Measurements from ENCODE around the gene GNAS-AS1. TPM values are rescaled to one million over a fixed set of nuclear protein-coding genes. Genes with fewer than 3 reads are reported as not detected.
A peak's percentile ranks its signal among the peaks of the same experiment; 100 is the strongest.

GNAS-AS1 gene
- total and polyA plus RNA-seq, 12 donors: 0.09 to 1.00 (median 0.24) TPM; not detected in 5

DNA sequence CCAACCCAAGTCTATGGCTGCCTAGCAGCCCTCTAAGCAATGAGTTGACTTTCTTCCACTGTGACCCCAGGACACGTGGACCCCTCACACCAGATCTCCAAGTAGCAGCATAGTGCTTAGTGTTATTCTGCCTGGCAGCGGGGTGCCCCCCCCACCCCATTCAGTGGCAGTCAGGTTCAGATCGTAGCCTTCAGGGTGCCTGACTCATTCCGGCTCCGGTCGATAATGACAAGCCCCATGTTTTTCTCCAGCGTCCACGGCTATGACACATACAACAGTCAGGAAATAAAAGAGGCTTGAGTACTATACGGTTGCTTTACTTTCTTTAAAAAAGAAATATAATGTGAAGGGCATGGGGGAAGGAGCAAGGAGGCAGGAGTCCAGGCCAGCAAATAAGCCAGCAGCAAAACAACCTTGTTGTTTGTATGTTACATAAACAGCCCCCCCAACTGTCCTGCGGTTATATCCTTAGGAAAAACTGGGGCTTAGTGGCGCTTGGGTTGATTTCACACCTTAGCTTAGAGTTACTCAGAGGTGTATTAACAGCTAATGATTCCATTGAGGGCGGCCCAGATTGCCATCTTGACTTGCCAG, 24.9 kb upstream of the GNAS-AS1 start:
- Histone ChIP-seq H3K27ac (peak overlapping the region in 4 of 5 donors; percentile 32 to 88 (median 79)), H3K9me3 (replicated peaks in 1 of 3) (no peaks in the 10 kb centered on the region), H3K4me3 (no peak overlapping the region), H3K36me3 (replicated peaks in 1 of 2) (no peaks in the 10 kb centered on the region), H3K4me1 (replicated peaks in 1 of 2) (peaks cover 4 to 34% of the 10 kb centered on the region in 2 donors), H3K27me3 (no peaks in the 10 kb centered on the region)
- peak; percentile 85 to 94 (median 93) for DNase-seq
- intact Hi-C loops (cut with DNase I): loop anchor here (10.0 kb wide), 2 partner anchors 109 to 169 kb away; partner anchors contain the start of genes NELFCD (in 1 of the 2) and PRELID3B (in 1 of the 2)
- WGBS, 4 donors: 44 to 52% (median 47%) methylated on average over 12 of the region's 12 CpGs
- peak in 1 of 2 donors; percentile 31 for TF ChIP-seq POLR2A (IDR thresholded peaks at IDR 0.05)
- TF ChIP-seq, protein P1, sequence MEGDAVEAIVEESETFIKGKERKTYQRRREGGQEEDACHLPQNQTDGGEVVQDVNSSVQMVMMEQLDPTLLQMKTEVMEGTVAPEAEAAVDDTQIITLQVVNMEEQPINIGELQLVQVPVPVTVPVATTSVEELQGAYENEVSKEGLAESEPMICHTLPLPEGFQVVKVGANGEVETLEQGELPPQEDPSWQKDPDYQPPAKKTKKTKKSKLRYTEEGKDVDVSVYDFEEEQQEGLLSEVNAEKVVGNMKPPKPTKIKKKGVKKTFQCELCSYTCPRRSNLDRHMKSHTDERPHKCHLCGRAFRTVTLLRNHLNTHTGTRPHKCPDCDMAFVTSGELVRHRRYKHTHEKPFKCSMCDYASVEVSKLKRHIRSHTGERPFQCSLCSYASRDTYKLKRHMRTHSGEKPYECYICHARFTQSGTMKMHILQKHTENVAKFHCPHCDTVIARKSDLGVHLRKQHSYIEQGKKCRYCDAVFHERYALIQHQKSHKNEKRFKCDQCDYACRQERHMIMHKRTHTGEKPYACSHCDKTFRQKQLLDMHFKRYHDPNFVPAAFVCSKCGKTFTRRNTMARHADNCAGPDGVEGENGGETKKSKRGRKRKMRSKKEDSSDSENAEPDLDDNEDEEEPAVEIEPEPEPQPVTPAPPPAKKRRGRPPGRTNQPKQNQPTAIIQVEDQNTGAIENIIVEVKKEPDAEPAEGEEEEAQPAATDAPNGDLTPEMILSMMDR (IDR thresholded peaks at IDR 0.05): no peak

DNA sequence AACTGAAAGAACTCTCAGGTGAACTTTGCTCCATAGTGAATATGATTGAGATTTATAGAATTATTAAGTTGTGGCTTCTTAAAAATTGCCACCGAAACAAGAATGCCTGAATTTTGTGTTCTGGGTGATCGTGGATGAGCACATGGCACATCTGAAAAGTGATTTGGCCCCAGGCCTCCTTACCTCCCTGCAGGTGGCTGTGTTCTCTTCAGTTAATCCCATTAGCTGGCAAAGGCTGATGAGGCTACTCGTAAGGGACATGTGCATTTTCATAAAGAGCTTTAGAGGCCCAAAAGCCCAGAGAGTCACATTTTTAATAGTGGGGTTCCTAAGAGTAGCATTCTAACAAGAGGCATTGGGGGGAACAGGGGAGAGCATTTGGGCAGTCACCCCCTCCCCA, 24.4 kb upstream of the GNAS-AS1 start:
- Histone ChIP-seq H3K9me3 (replicated peaks in 1 of 3) (no peaks in the 10 kb centered on the region), H3K4me3 (no peak overlapping the region), H3K27ac (peak overlapping the region in 3 of 5 donors; percentile 32 to 88 (median 86)), H3K36me3 (replicated peaks in 1 of 2) (no peaks in the 10 kb centered on the region), H3K4me1 (replicated peaks in 1 of 2) (peaks cover 0 to 29% of the 10 kb centered on the region in 2 donors), H3K27me3 (no peaks in the 10 kb centered on the region)
- intact Hi-C loops (cut with DNase I): loop anchor here (10.0 kb wide), 2 partner anchors 110 to 170 kb away; partner anchors contain the start of genes NELFCD (in 1 of the 2) and PRELID3B (in 1 of the 2)
- peak in 1 of 7 donors; percentile 73 for DNase-seq
- TF ChIP-seq, protein P1 (IDR thresholded peaks at IDR 0.05): no peak
- no peak for TF ChIP-seq POLR2A (IDR thresholded peaks at IDR 0.05)
- 72 to 88% (median 77%) methylated on average over 3 of the region's 3 CpGs for WGBS, 4 donors

DNA sequence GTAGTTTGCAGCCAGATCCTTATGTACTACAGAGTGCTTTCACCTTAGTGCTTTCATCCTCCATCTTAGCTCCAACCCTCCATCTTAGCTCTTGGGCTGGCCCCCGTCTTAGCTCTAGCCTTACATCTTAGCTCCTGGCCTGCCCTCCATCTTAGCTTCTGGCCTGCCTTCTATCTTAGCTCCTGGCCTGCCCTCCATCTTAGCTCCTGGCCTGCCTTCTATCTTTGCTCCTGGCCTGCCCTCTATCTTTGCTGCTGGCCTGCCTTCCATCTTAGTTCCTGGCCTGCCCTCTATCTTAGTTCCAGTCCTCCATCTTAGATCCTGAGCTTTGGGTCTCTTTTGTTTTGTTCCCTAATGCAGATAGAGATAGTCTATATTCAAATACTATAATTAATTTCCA, 23.8 kb upstream of the GNAS-AS1 start:
- Histone ChIP-seq H3K4me1 (replicated peaks in 1 of 2) (peaks cover 0 to 22% of the 10 kb centered on the region in 2 donors), H3K27me3 (no peaks in the 10 kb centered on the region), H3K36me3 (replicated peaks in 1 of 2) (no peaks in the 10 kb centered on the region), H3K4me3 (no peak overlapping the region), H3K9me3 (replicated peaks in 1 of 3) (no peaks in the 10 kb centered on the region), H3K27ac (peak overlapping the region in 1 of 5 donors; percentile 88)
- no peak for DNase-seq
- TF ChIP-seq POLR2A (IDR thresholded peaks at IDR 0.05): no peak
- TF ChIP-seq, protein P1 (IDR thresholded peaks at IDR 0.05): no peak
- WGBS, 4 donors: 93 to 100% (median 96%) methylated on average over 1 of the region's 1 CpG
- intact Hi-C loops (cut with DNase I): loop anchor here (5.0 to 10.0 kb wide), 3 partner anchors 110 to 348 kb away; partner anchors contain the start of genes NELFCD (in 1 of the 2) and PRELID3B (in 1 of the 2)

DNA sequence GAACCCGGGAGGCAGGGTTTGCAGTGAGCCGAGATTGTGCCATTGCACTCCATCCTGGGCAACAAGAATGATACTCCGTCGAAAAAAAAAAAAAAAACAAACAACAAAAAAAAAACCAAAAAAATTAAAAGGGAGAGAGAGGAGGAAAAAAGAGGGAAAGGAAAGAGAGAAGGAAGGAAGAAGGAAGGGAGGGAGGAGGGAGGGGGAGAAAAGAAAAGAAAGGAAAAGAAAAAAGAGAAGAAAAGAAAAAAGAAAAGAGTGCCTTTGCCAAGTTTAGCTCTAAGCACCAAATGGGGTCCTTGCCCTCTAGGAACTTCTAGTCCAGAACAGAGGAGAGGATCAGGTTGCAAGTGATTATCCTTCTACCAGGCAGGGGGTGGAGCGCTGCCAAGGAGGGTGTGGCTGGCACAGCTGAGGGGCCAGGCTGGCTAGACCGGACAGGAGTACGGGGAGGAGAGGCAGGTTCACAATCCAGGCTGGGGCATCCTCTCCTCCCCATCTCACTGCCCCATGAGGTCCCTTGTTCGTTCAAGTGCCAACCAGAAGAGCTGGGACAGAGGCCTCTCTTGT, 20.9 kb upstream of the GNAS-AS1 start:
- H3K4me3 ChIP-seq: no peak overlapping the region
- intact Hi-C loops (cut with DNase I): loop anchor here (2.0 to 10.0 kb wide), 4 partner anchors 113 to 351 kb away; partner anchors contain the start of genes NELFCD (in 1 of the 2) and PRELID3B (in 1 of the 2)
- TF ChIP-seq, protein P1 (IDR thresholded peaks at IDR 0.05): no peak
- no peak for TF ChIP-seq POLR2A (IDR thresholded peaks at IDR 0.05)

More for the DNA sequence above, 20.9 kb upstream of the GNAS-AS1 start:
- H3K9me3 ChIP-seq (replicated peaks in 1 of 3): no peaks in the 10 kb centered on the region
- no peak for DNase-seq
- 82 to 94% (median 86%) methylated on average over 8 of the region's 8 CpGs for WGBS, 4 donors
- no peaks in the 10 kb centered on the region for H3K36me3 ChIP-seq (replicated peaks in 1 of 2)
- no peaks in the 10 kb centered on the region for H3K27me3 ChIP-seq
- H3K4me1 ChIP-seq (replicated peaks in 1 of 2): peaks cover 0 to 10% of the 10 kb centered on the region in 2 donors
- peak overlapping the region in 1 of 5 donors; percentile 30 for H3K27ac ChIP-seq

Measured in adrenal gland (tissue), 12 donors.